HepG2 (cell line): ENCODE measurements around the gene EIF3A.

Experiments used
- ARID2 ChIP-seq: sonication (generic); formaldehyde crosslinking; IDR thresholded peaks from 2 replicates; pipeline ENCODE4 v1.8.1; 2022; ENCODE audit warnings: mild to moderate bottlenecking, missing genetic modification reagents, borderline replicate concordance
- CEBPB ChIP-seq: IDR thresholded peaks from 2 replicates; pipeline ENCODE4 v1.6.1; 2011; ENCODE audit warnings: low read depth, low read length, improper control_type of control experiment, borderline replicate concordance
- CTCF ChIP-seq: sonication (generic); formaldehyde crosslinking; IDR thresholded peaks from 2 replicates; pipeline ENCODE4 v1.5.0; 2020; ENCODE audit warnings: mild to moderate bottlenecking, missing genetic modification reagents, moderate library complexity
- POLR2A ChIP-seq, 2 experiments: IDR thresholded peaks; 2 replicates each; pipeline ENCODE4 v1.6.1; 2011; ENCODE audit warnings: low read depth in 2 of 2, low read length in 2 of 2, mild to moderate bottlenecking in 1 of 2, moderate library complexity in 1 of 2; ENCODE audit not compliant: insufficient read depth in 1 of 2
- RFX1 ChIP-seq: fragments of 450-650 bp; IDR thresholded peaks from 2 replicates; pipeline ENCODE4 v1.6.1; 2017
- RFX5 ChIP-seq: IDR thresholded peaks from 2 replicates; pipeline ENCODE4 v1.6.1; 2011; ENCODE audit warnings: low read depth, low read length, improper control_type of control experiment
- TBL1XR1 ChIP-seq: fragments of 150-350 bp; IDR thresholded peaks from 2 replicates; pipeline ENCODE4 v1.6.1; 2014; ENCODE audit warnings: borderline replicate concordance, low read length; ENCODE audit not compliant: partially characterized antibody
- ZNF24 ChIP-seq: fragments of 450-650 bp; IDR thresholded peaks from 2 replicates; pipeline ENCODE4 v1.6.1; 2017; ENCODE audit warnings: antibody characterized with exemption, mild to moderate bottlenecking
- ZNF354B ChIP-seq: sonication (generic); formaldehyde crosslinking; IDR thresholded peaks from 2 replicates; pipeline ENCODE4 v1.8.0; 2022; ENCODE audit warnings: mild to moderate bottlenecking, missing genetic modification reagents
- ZNF83 ChIP-seq: sonication (generic); formaldehyde crosslinking; IDR thresholded peaks from 2 replicates; pipeline ENCODE4 v1.4.0; 2020; ENCODE audit warnings: missing genetic modification reagents, mild to moderate bottlenecking, borderline replicate concordance

GRCh38 chr10:119005362-119006043 is 75.1 kb downstream of the EIF3A start:
- TF ChIP-seq RFX5 (no peak), TBL1XR1 (no peak), RFX1 (no peak), CTCF (CRISPR knock-in tag) (no peak), ZNF354B (CRISPR knock-in tag) (no peak), ZNF83 (CRISPR knock-in tag) (no peak), ZNF24 (no peak), ARID2 (CRISPR knock-in tag) (no peak), POLR2A (IDR thresholded peaks at IDR 0.05; ENCODE audit: insufficient read depth in 1 of 2, low read depth in 2 of 2, low read length in 2 of 2) (no peak), CEBPB (no peak)
